Bronchial epithelial cell (primary cell): ENCODE data around the gene PTPRT. TPM values are rescaled to one million over a fixed set of nuclear protein-coding genes. Genes with fewer than 3 reads are reported as not detected.
A peak's percentile ranks its signal among the peaks of the same experiment; 100 is the strongest.

Experiments
- DNase-seq: peaks from one replicate; pipeline ENCODE4 v3.0.0-alpha.2; 2010; ENCODE audit warnings: low read depth
- FAIRE-seq: peaks from 2 replicates; lab custom pipeline; 2011; peaks lifted over from hg19 to GRCh38; lab: Jason Lieb, UNC
- H3K27me3 ChIP-seq: 2 replicates; pipeline ENCODE4 v1.5.1; 2011; ENCODE audit warnings: low read length; ENCODE audit not compliant: control insufficient read depth, insufficient read depth
- H3K36me3 ChIP-seq: 2 replicates; pipeline ENCODE4 v1.5.1; 2011; ENCODE audit warnings: low read length; ENCODE audit not compliant: control insufficient read depth, insufficient read depth
- H3K4me3 ChIP-seq: 2 replicates; pipeline ENCODE4 v1.5.1; 2011; ENCODE audit warnings: mild to moderate bottlenecking, low read depth, low read length, control low read depth
- CTCF ChIP-seq: IDR thresholded peaks from 2 replicates; pipeline ENCODE4 v1.5.1; 2011; ENCODE audit warnings: mild to moderate bottlenecking, moderate library complexity, low read length, control low read depth, inconsistent platforms; ENCODE audit not compliant: insufficient read depth, severe bottlenecking
- total RNA-seq: library from RNA; depleted of rRNA; stranded (reverse); fragments of >200 nt; gene quantifications from 2 replicates; pipeline ENCODE4 v1.2.1, GENCODE V29; 2014

The PTPRT gene
- total RNA-seq, 1 donor from 2014 or later: not detected

- Histone ChIP-seq H3K27me3 (no peaks in the 10 kb centered on the region), H3K4me3 (no peak overlapping the region), H3K36me3 (no peaks in the 10 kb centered on the region)
- TF ChIP-seq CTCF: no peak
- no peak for DNase-seq
- FAIRE-seq: no peak
Observed at GRCh38 chr20:42887281-42887680, 302.4 kb downstream of the PTPRT start.

- DNase-seq (no peak), FAIRE-seq (peak; percentile 32)
- H3K27me3 ChIP-seq: no peaks in the 10 kb centered on the region
- no peaks in the 10 kb centered on the region for H3K36me3 ChIP-seq
- no peak for TF ChIP-seq CTCF
- H3K4me3 ChIP-seq: no peak overlapping the region
Observed at GRCh38 chr20:42886801-42887200, 302.9 kb downstream of the PTPRT start.

GRCh38 chr20:42886046-42886445 lies 303.7 kb downstream of the PTPRT start:
- no peak for FAIRE-seq
- H3K36me3 ChIP-seq: no peaks in the 10 kb centered on the region
- DNase-seq: no peak
- TF ChIP-seq CTCF: no peak
- no peak overlapping the region for H3K4me3 ChIP-seq
- H3K27me3 ChIP-seq: no peaks in the 10 kb centered on the region

- no peak for FAIRE-seq
- no peak for TF ChIP-seq CTCF
- Histone ChIP-seq H3K27me3 (no peaks in the 10 kb centered on the region), H3K4me3 (no peak overlapping the region), H3K36me3 (no peaks in the 10 kb centered on the region)
- no peak for DNase-seq
Observed at GRCh38 chr20:42875581-42875980, 314.1 kb downstream of the PTPRT start.

GRCh38 chr20:42873259-42873658 lies 316.4 kb downstream of the PTPRT start:
- Histone ChIP-seq H3K27me3 (no peaks in the 10 kb centered on the region), H3K36me3 (no peaks in the 10 kb centered on the region), H3K4me3 (no peak overlapping the region)
- FAIRE-seq (no peak), DNase-seq (no peak)
- no peak for TF ChIP-seq CTCF

- TF ChIP-seq CTCF: no peak
- H3K27me3 ChIP-seq: no peaks in the 10 kb centered on the region
- H3K4me3 ChIP-seq: no peak overlapping the region
- DNase-seq (no peak), FAIRE-seq (peak; percentile 70)
- H3K36me3 ChIP-seq: no peaks in the 10 kb centered on the region
Observed at GRCh38 chr20:42864116-42864515, 325.6 kb downstream of the PTPRT start.
